Gastroesophageal sphincter (tissue), 4 donors: ENCODE measurements around the gene MGAT5B. TPM values are rescaled to one million over a fixed set of nuclear protein-coding genes. Genes with fewer than 3 reads are reported as not detected.

Experiments
- ATAC-seq: fragments of 150-250 bp; one replicate; pipeline ENCODE4 v1.9.1; 2016; ENCODE audit warnings: mild to moderate bottlenecking, moderate library complexity
- H3K27ac ChIP-seq, 4 donors: fragments of 200-600 bp; sonication (generic) in 3 of 4; 1 replicate in 3 of 4; 2 replicates in 1 of 4; pipeline ENCODE4 v1.5.1; 2016 to 2019
- H3K27me3 ChIP-seq: fragments of 200-600 bp; sonication (generic); one replicate; pipeline ENCODE4 v1.5.1; 2019
- H3K36me3 ChIP-seq, 2 donors: fragments of 200-600 bp; sonication (generic); one replicate each; pipeline ENCODE4 v1.5.1; 2019; ENCODE audit warnings: control low read depth in 1 of 2
- H3K4me1 ChIP-seq, 3 donors: fragments of 200-600 bp; sonication (generic); 1 replicate in 2 of 3; 2 replicates in 1 of 3; pipeline ENCODE4 v1.5.1; 2016 to 2019; ENCODE audit warnings: control low read depth in 2 of 3
- H3K4me3 ChIP-seq, 2 donors: fragments of 200-600 bp; sonication (generic); one replicate each; pipeline ENCODE4 v1.5.1; 2019; ENCODE audit warnings: mild to moderate bottlenecking in 1 of 2, moderate library complexity in 1 of 2
- H3K9me3 ChIP-seq, 3 donors: fragments of 200-600 bp; sonication (generic); one replicate each; pipeline ENCODE4 v1.5.1; 2017 to 2019; ENCODE audit warnings: control low read depth in 2 of 3
- CTCF ChIP-seq, 4 experiments: fragments of 200-600 bp in 2 of 4; fragments of 450-650 bp in 2 of 4; sonication (generic) in 1 of 4; IDR thresholded peaks; one replicate each; pipeline ENCODE4 v1.5.1; 2017 to 2019; ENCODE audit warnings: antibody characterized with exemption in 4 of 4, mild to moderate bottlenecking in 2 of 4, moderate library complexity in 2 of 4
- EP300 ChIP-seq: sonication (generic); formaldehyde crosslinking; IDR thresholded peaks from one replicate; pipeline ENCODE4 v1.6.1; 2017; ENCODE audit warnings: antibody characterized with exemption, mild to moderate bottlenecking
- POLR2A ChIP-seq, 2 donors: fragments of 450-650 bp; IDR thresholded peaks; one replicate each; pipeline ENCODE4 v1.6.1; 2017; ENCODE audit warnings: antibody characterized with exemption in 2 of 2, mild to moderate bottlenecking in 2 of 2, moderate library complexity in 1 of 2
- POLR2AphosphoS5 ChIP-seq: sonication (generic); formaldehyde crosslinking; IDR thresholded peaks from one replicate; pipeline ENCODE4 v1.6.1; 2017; ENCODE audit warnings: antibody characterized with exemption
- WGBS, 2 donors: methylation state at CpG; one replicate each; pipeline ENCODE4 v1.1.5; 2018; ENCODE audit warnings: low coverage in 1 of 2; 5-methylcytosine and 5-hydroxymethylcytosine counted together
- total RNA-seq, 4 donors: library from RNA; depleted of rRNA; stranded (reverse); fragments of >200 nt; gene quantifications; one replicate each; pipeline ENCODE4 v1.1.0, GENCODE V29; 2016

MGAT5B gene
- total RNA-seq, 4 donors from 2014 or later = 0.12 to 0.81 (median 0.29) TPM

DNA sequence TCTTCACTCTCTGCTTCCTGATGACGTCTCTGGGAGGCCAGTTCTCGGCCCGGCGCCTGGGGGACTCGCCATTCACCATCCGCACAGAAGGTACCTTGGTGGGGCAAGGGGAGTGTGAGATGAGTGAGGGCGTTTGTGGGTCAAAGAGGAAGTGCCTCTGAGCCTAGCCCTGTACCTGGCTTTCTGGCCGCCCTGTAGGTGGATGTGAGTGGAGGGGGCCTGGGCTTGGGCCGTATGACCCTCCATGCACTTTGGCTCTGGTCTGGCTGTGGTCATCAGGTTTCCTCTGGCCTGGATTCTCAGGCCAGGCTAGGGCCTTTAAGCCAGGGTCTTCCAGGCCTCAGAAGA lies 4.6 kb downstream of the MGAT5B start:
- H3K4me1 ChIP-seq = peaks cover 0 to 22% (median 16%) of the 10 kb centered on the region in 3 donors
- peaks cover 82% of the 10 kb centered on the region for H3K27me3 ChIP-seq
- H3K27ac ChIP-seq = no peak overlapping the region
- no peak overlapping the region for H3K4me3 ChIP-seq
- no peaks in the 10 kb centered on the region for H3K36me3 ChIP-seq
- no CpG with 5 or more reads among the region's 9 CpGs for WGBS, 2 donors
- no peaks in the 10 kb centered on the region for H3K9me3 ChIP-seq
- no peak for ATAC-seq
- TF ChIP-seq POLR2A (IDR thresholded peaks at IDR 0.05) = no peak
- TF ChIP-seq CTCF (IDR thresholded peaks at IDR 0.05) = no peak
- no peak for TF ChIP-seq POLR2AphosphoS5

DNA sequence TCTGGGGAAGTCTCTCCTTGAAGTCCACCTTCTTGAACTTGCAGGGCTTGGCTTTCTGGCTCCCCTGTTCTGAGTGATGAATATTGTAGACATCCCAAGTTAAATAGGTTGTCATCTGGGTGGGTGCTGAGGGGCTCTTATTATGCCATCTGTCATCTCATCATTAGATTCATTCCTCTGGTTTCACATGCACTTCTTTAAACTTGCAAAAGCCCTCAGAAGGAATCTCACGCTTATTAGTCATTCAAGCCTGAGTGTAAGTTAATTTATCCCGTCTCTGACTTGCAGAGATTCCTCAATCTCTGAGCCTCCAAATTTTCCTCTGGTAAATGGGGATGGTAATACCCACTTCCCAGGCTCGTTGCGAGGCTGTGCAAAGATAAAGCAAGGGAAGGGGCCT lies 5.7 kb downstream of the MGAT5B start:
- H3K27me3 ChIP-seq = peaks cover 86% of the 10 kb centered on the region
- H3K4me1 ChIP-seq = peaks cover 0 to 15% (median 12%) of the 10 kb centered on the region in 3 donors
- H3K36me3 ChIP-seq = no peaks in the 10 kb centered on the region
- no peaks in the 10 kb centered on the region for H3K9me3 ChIP-seq
- TF ChIP-seq CTCF (IDR thresholded peaks at IDR 0.05) = no peak
- TF ChIP-seq POLR2AphosphoS5 = no peak
- no peak for TF ChIP-seq POLR2A (IDR thresholded peaks at IDR 0.05)
- no peak for TF ChIP-seq EP300
- 48 to 83% methylated on average over 2 of the region's 4 CpGs for WGBS, 2 donors
- no peak for ATAC-seq
- no peak overlapping the region for H3K4me3 ChIP-seq
- H3K27ac ChIP-seq = no peak overlapping the region

DNA sequence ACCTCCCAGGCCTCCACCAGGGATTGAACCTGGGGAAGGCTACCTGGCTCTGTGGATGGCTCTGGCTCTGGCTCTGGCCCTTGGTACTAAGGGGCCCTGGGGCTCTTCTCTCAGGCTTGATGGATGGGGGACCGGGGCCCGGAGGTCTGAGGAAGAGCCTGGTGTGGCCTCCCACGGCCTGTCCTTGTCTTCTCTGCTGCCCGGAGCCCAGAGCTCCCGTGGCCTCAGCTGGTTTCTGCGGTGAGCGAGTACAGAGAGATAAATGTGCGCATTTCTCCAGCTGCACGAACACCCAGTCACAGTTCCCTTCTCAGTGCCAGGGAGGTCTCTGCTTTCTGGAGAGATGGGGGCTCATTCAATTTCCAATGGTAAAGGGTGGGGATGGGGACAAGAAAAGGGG lies 9.2 kb downstream of the MGAT5B start:
- no peaks in the 10 kb centered on the region for H3K9me3 ChIP-seq
- no peaks in the 10 kb centered on the region for H3K36me3 ChIP-seq
- no peak overlapping the region for H3K27ac ChIP-seq
- ATAC-seq = no peak
- H3K4me1 ChIP-seq = no peaks in the 10 kb centered on the region
- TF ChIP-seq CTCF (IDR thresholded peaks at IDR 0.05) = no peak
- no peak for TF ChIP-seq POLR2A (IDR thresholded peaks at IDR 0.05)
- TF ChIP-seq EP300 = no peak
- TF ChIP-seq POLR2AphosphoS5 = no peak
- no CpG with 5 or more reads among the region's 9 CpGs for WGBS, 2 donors
- H3K27me3 ChIP-seq = peaks cover 69% of the 10 kb centered on the region
- H3K4me3 ChIP-seq = no peak overlapping the region

DNA sequence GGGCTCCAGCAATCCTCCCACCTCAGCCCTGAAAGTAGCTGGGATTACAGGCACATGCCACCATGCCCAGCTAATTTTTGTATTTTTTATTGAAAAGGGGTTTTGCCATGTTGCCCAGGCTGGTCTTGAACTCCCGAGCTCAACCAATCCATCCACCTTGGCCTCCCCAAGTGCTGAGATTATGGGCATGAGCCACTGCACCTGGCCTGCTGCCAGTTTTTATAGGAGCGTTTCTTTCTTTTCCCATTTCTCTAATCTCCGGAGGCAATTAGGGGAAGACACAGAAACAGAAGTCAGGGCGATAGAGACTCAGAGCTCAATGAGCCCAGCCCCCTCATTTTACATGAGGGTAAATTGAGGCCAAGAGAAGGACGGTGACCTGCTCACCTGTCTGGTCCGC lies 10.4 kb downstream of the MGAT5B start:
- Histone ChIP-seq H3K4me1 (no peaks in the 10 kb centered on the region), H3K27me3 (peaks cover 58% of the 10 kb centered on the region), H3K9me3 (no peaks in the 10 kb centered on the region), H3K36me3 (no peaks in the 10 kb centered on the region), H3K27ac (no peak overlapping the region), H3K4me3 (no peak overlapping the region)
- WGBS, 2 donors = 68% methylated on average over 4 of the region's 6 CpGs; no CpG with 5 or more reads in 1 of the 2 donors
- TF ChIP-seq CTCF (IDR thresholded peaks at IDR 0.05) (no peak), POLR2A (IDR thresholded peaks at IDR 0.05) (no peak), EP300 (no peak), POLR2AphosphoS5 (no peak)
- ATAC-seq = no peak

- H3K27ac ChIP-seq = no peak overlapping the region
- no peak for TF ChIP-seq POLR2A (IDR thresholded peaks at IDR 0.05)
- no peaks in the 10 kb centered on the region for H3K36me3 ChIP-seq
These were observed 11.1 kb downstream of the MGAT5B start for GRCh38 chr17:76879254-76879653.

DNA sequence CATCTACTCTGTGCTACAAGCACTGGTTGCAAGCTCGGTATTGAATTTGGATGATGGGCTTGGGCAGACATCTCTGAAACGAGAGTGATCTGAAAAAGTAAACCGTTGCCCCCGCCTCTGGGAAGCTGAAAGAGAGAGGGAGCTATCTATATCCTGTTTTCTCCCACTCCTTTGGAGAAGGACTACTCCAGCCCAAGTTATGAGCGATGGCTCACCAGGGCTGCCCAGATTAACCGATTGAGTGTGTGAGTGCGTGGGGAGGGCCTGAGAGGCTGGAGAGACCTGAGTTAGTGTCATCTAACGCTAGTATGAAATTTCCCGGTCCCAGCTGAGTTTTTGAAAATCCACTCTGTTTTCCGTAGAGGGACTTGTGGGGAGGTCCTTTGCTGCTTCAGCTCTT lies 11.5 kb downstream of the MGAT5B start:
- Histone ChIP-seq H3K9me3 (no peaks in the 10 kb centered on the region), H3K27me3 (peaks cover 47% of the 10 kb centered on the region), H3K27ac (no peak overlapping the region), H3K36me3 (no peaks in the 10 kb centered on the region), H3K4me1 (no peaks in the 10 kb centered on the region), H3K4me3 (no peak overlapping the region)
- WGBS, 2 donors = 53 to 60% methylated on average over 3 to 9 of the region's 10 CpGs
- ATAC-seq = no peak
- TF ChIP-seq CTCF (IDR thresholded peaks at IDR 0.05) = no peak

More at GRCh38 chr17:76879254-76879653, 11.1 kb downstream of the MGAT5B start:
- no peak for ATAC-seq
- no CpG with 5 or more reads among the region's 14 CpGs for WGBS, 2 donors
- Histone ChIP-seq H3K9me3 (no peaks in the 10 kb centered on the region), H3K4me3 (no peak overlapping the region), H3K4me1 (no peaks in the 10 kb centered on the region), H3K27me3 (peaks cover 51% of the 10 kb centered on the region)
